IMR-90 (cell line): ENCODE data around the gene MBD3L4. TPM values are rescaled to one million over a fixed set of nuclear protein-coding genes. Genes with fewer than 3 reads are reported as not detected.

Experiments used
- ATAC-seq: fragments of 200-7000 bp; cut with Tn5 transposase; 2 replicates; pipeline ENCODE4 v1.9.1; 2020; ENCODE audit warnings: low read depth, mild to moderate bottlenecking, moderate library complexity
- BruUV-seq: library from RNA; stranded (reverse); fragments of 400-500 nt; replicated peaks from 2 replicates; lab custom pipeline; 2021; lab: Mats Ljungman, UMichigan
- CTCF ChIA-PET: fragments of 300-600 bp; formaldehyde crosslinking; extraction: SDS; loops from one replicate; lab custom pipeline; 2021; ENCODE audit warnings: antibody characterized with exemption; lab: Yijun Ruan, JAX
- POLR2A ChIA-PET: fragments of 300-600 bp; sonication (Branson Sonifier 250); formaldehyde crosslinking; loops from one replicate; lab custom pipeline; 2022; ENCODE audit warnings: antibody characterized with exemption; ENCODE audit not compliant: unreplicated experiment; lab: Charles Lee
- DNase-seq: peaks from one replicate; pipeline ENCODE4 v3.0.0; 2013
- H2AFZ ChIP-seq: replicated peaks from 2 replicates; pipeline ENCODE3; 2013; ENCODE audit warnings: low read length, mild to moderate bottlenecking; ENCODE audit not compliant: poor library complexity
- H2AK5ac ChIP-seq: 2 replicates; pipeline ENCODE4 v1.6.1; 2013; ENCODE audit warnings: low read depth, low read length, inconsistent platforms
- H2AK9ac ChIP-seq: replicated peaks from 2 replicates; pipeline ENCODE3; 2013; ENCODE audit warnings: mild to moderate bottlenecking, low read depth, low read length, moderate library complexity; ENCODE audit not compliant: poor library complexity
- H2BK120ac ChIP-seq: 2 replicates; pipeline ENCODE4 v1.6.1; 2013; ENCODE audit warnings: low read depth, low read length, inconsistent platforms
- H2BK15ac ChIP-seq: 3 replicates; pipeline ENCODE4 v1.6.1; 2013; ENCODE audit warnings: low read depth, low read length, inconsistent platforms
- H2BK20ac ChIP-seq: 2 replicates; pipeline ENCODE4 v1.6.1; 2013; ENCODE audit warnings: low read depth, mild to moderate bottlenecking, inconsistent platforms, low read length, moderate library complexity
- H2BK5ac ChIP-seq: 2 replicates; pipeline ENCODE4 v1.6.1; 2013; ENCODE audit warnings: mild to moderate bottlenecking, low read depth, low read length, inconsistent platforms; ENCODE audit not compliant: poor library complexity, severe bottlenecking
- H3K14ac ChIP-seq: replicated peaks from 2 replicates; pipeline ENCODE4 v1.6.1; 2013; ENCODE audit warnings: low read depth, low read length, inconsistent platforms
- H3K18ac ChIP-seq: 2 replicates; pipeline ENCODE4 v1.6.1; 2013; ENCODE audit warnings: low read depth, low read length, control low read depth
- H3K23ac ChIP-seq: 2 replicates; pipeline ENCODE4 v1.6.1; 2013; ENCODE audit warnings: low read depth, low read length, inconsistent platforms
- H3K27ac ChIP-seq: 2 replicates; pipeline ENCODE4 v1.5.1; 2013; ENCODE audit warnings: mild to moderate bottlenecking, control low read depth, low read length; ENCODE audit not compliant: insufficient read depth
- H3K27me3 ChIP-seq: 2 replicates; pipeline ENCODE4 v1.6.1; 2013; ENCODE audit warnings: low read length; ENCODE audit not compliant: control insufficient read depth, insufficient read depth
- H3K36me3 ChIP-seq: 2 replicates; pipeline ENCODE4 v1.6.1; 2013; ENCODE audit warnings: low read length, mixed read lengths; ENCODE audit not compliant: control insufficient read depth, insufficient read depth
- H3K4ac ChIP-seq: 2 replicates; pipeline ENCODE4 v1.6.1; 2013; ENCODE audit warnings: low read depth, low read length, inconsistent platforms
- H3K4me1 ChIP-seq: 2 replicates; pipeline ENCODE4 v1.6.1; 2013; ENCODE audit warnings: low read length, mixed read lengths; ENCODE audit not compliant: control insufficient read depth, insufficient read depth
- H3K4me2 ChIP-seq: 2 replicates; pipeline ENCODE4 v1.6.1; 2013; ENCODE audit warnings: low read depth, mild to moderate bottlenecking, control low read depth, low read length, moderate library complexity
- H3K4me3 ChIP-seq: 2 replicates; pipeline ENCODE4 v1.5.1; 2013; ENCODE audit warnings: low read depth, mild to moderate bottlenecking, control low read depth, low read length, moderate library complexity; ENCODE audit not compliant: insufficient read depth
- H3K56ac ChIP-seq: 2 replicates; pipeline ENCODE4 v1.6.1; 2013; ENCODE audit warnings: low read length, inconsistent platforms; ENCODE audit not compliant: insufficient read depth; ENCODE audit errors: extremely low read depth
- H3K79me1 ChIP-seq, 2 experiments: 2 replicates each; pipeline ENCODE4 v1.6.1; 2013; ENCODE audit warnings: low read length in 2 of 2, inconsistent platforms in 1 of 2, low read depth in 1 of 2
- H3K9ac ChIP-seq: 2 replicates; pipeline ENCODE4 v1.6.1; 2013; ENCODE audit warnings: low read depth, low read length, control low read depth
- H3K9me1 ChIP-seq: 2 replicates; pipeline ENCODE4 v1.6.1; 2013; ENCODE audit warnings: low read length, inconsistent platforms; ENCODE audit not compliant: insufficient read depth
- H3K9me3 ChIP-seq: 2 replicates; pipeline ENCODE4 v1.6.1; 2013; ENCODE audit warnings: low read length; ENCODE audit not compliant: control insufficient read depth, insufficient read depth
- H4K20me1 ChIP-seq: 2 replicates; pipeline ENCODE4 v1.6.1; 2013; ENCODE audit warnings: low read length, inconsistent platforms; ENCODE audit not compliant: insufficient read depth
- H4K5ac ChIP-seq: 2 replicates; pipeline ENCODE4 v1.6.1; 2013; ENCODE audit warnings: mild to moderate bottlenecking, low read depth, low read length, control low read depth
- H4K8ac ChIP-seq, 2 experiments: 2 replicates each; pipeline ENCODE4 v1.6.1; 2013; ENCODE audit warnings: low read depth in 2 of 2, low read length in 2 of 2, control low read depth in 1 of 2, inconsistent platforms in 1 of 2
- H4K91ac ChIP-seq: 2 replicates; pipeline ENCODE4 v1.6.1; 2013; ENCODE audit warnings: low read depth, low read length, inconsistent platforms; ENCODE audit not compliant: insufficient read depth
- BHLHE40 ChIP-seq: fragments of 150-350 bp; IDR thresholded peaks from 2 replicates; pipeline ENCODE4 v1.6.1; 2016; ENCODE audit warnings: mild to moderate bottlenecking, low read depth, low read length
- CEBPB ChIP-seq: IDR thresholded peaks from 2 replicates; pipeline ENCODE4 v1.6.1; 2012; ENCODE audit warnings: low read depth, low read length, improper control_type of control experiment
- CHD1 ChIP-seq: IDR thresholded peaks from 2 replicates; pipeline ENCODE4 v1.6.1; 2012; ENCODE audit warnings: low read depth, low read length, improper control_type of control experiment
- CTCF ChIP-seq: conservative IDR thresholded peaks from 2 replicates; pipeline ENCODE4 v1.5.1; 2012; ENCODE audit warnings: mild to moderate bottlenecking, low read depth, low read length, improper control_type of control experiment
- ELK1 ChIP-seq: fragments of 150-350 bp; IDR thresholded peaks from 2 replicates; pipeline ENCODE4 v1.6.1; 2016; ENCODE audit warnings: low read depth, mild to moderate bottlenecking, low read length, moderate library complexity, borderline replicate concordance
- FOS ChIP-seq: fragments of 150-350 bp; IDR thresholded peaks from 2 replicates; pipeline ENCODE4 v1.6.1; 2016; ENCODE audit warnings: low read depth, low read length
- MAFK ChIP-seq: IDR thresholded peaks from 2 replicates; pipeline ENCODE4 v1.6.1; 2012; ENCODE audit warnings: low read depth, low read length, improper control_type of control experiment
- MAZ ChIP-seq: IDR thresholded peaks from 2 replicates; pipeline ENCODE4 v1.6.1; 2012; ENCODE audit warnings: low read depth, mild to moderate bottlenecking, low read length, improper control_type of control experiment, moderate library complexity, borderline replicate concordance
- MXI1 ChIP-seq: IDR thresholded peaks from 2 replicates; pipeline ENCODE4 v1.6.1; 2012; ENCODE audit warnings: low read depth, mild to moderate bottlenecking, low read length, moderate library complexity, borderline replicate concordance
- NFE2L2 ChIP-seq: fragments of 150-350 bp; IDR thresholded peaks from 2 replicates; pipeline ENCODE4 v1.6.1; 2016; ENCODE audit warnings: low read depth, mild to moderate bottlenecking, low read length
- POLR2A ChIP-seq: IDR thresholded peaks from 2 replicates; pipeline ENCODE4 v1.6.1; 2012; ENCODE audit warnings: mild to moderate bottlenecking, low read depth, low read length
- RAD21 ChIP-seq: IDR thresholded peaks from 2 replicates; pipeline ENCODE4 v1.6.1; 2012; ENCODE audit warnings: low read length, improper control_type of control experiment
- RCOR1 ChIP-seq: IDR thresholded peaks from 2 replicates; pipeline ENCODE4 v1.6.1; 2012; ENCODE audit warnings: mild to moderate bottlenecking, low read length, improper control_type of control experiment; ENCODE audit not compliant: insufficient replicate concordance
- RFX5 ChIP-seq: IDR thresholded peaks from 2 replicates; pipeline ENCODE4 v1.8.0; 2012; ENCODE audit warnings: low read depth, mild to moderate bottlenecking, low read length, moderate library complexity
- SMC3 ChIP-seq: fragments of 150-350 bp; IDR thresholded peaks from 2 replicates; pipeline ENCODE4 v1.6.1; 2016; ENCODE audit warnings: low read depth, mild to moderate bottlenecking, antibody characterized with exemption, low read length, moderate library complexity
- WGBS, 2 experiments: methylation state at CpG; one replicate each; pipeline versions ENCODE4 v1.1.5 to v1.1.7; 2013; ENCODE audit warnings: missing lambda C conversion rate in 2 of 2; ENCODE audit not compliant: insufficient read length in 1 of 2; ENCODE audit errors: extremely low coverage in 2 of 2; 5-methylcytosine and 5-hydroxymethylcytosine counted together
- dilution Hi-C: fragments of 300-500 bp; cut with HindIII; formaldehyde crosslinking; loops from one replicate; pipeline ENCODE4 v1.14.3; 2018; ENCODE audit warnings: low sequenced_read_pairs; ENCODE audit not compliant: unreplicated experiment
- in situ Hi-C: fragments of 300-500 bp; cut with MboI; formaldehyde crosslinking; loops from 3 replicates; pipeline ENCODE4 v1.14.3; 2019; ENCODE audit warnings: low sequenced_read_pairs, inconsistent platforms, mixed read lengths
- intact Hi-C: fragments of 100-400 bp; cut with micrococcal nuclease; formaldehyde crosslinking; loops from 2 replicates; pipeline ENCODE4 v1.10.0; 2022
- polyA plus RNA-seq, 3 experiments: library from polyadenylated mRNA; depleted of rRNA; stranded (reverse); fragments of >200 nt; gene quantifications; 2 replicates each; pipeline ENCODE4 v1.2.3, GENCODE V29; 2012; ENCODE audit warnings: low replicate concordance in 1 of 3
- total RNA-seq: library from RNA; depleted of rRNA; stranded (reverse); fragments of >200 nt; gene quantifications from 2 replicates; pipeline ENCODE4 v1.2.3, GENCODE V29; 2012
- TF ChIP-seq, protein P1 (sequence below): fragments of 150-350 bp; IDR thresholded peaks from 2 replicates; pipeline ENCODE4 v1.6.1; 2017; ENCODE audit warnings: mild to moderate bottlenecking, antibody characterized with exemption, low read length, low read depth

The MBD3L4 gene
- total and polyA plus RNA-seq, 2 of the 4 experiments (the other 2 are of a cell fraction), result not detected

DNA sequence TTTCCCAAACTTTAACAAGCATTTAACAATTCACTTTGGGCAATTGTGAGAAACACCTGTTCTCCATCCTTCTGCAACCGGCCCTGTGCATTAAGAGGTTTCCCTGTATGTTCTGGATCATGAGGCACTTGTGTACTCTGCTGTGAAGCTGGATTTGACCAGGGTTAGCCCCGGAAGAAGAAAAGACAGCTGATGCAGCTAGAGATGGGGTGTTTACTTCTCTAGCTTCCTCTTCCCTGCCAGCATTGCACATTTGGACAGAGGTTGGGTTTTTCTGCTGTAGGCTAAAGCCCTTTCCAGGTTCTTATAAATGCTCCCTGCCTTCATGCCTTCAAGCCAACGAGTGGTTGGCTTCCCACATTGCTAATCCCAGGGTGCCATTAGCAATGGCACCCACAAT is 39.6 kb downstream of the MBD3L4 start:
- Histone ChIP-seq H3K4ac (no peak overlapping the region), H4K8ac (no peak overlapping the region), H2BK120ac (no peak overlapping the region), H2BK15ac (no peak overlapping the region), H3K9ac (no peak overlapping the region), H2AK5ac (no peak overlapping the region), H3K56ac (no peak overlapping the region), H3K18ac (no peak overlapping the region), H3K27ac (no peak overlapping the region), H3K4me3 (no peak overlapping the region), H3K27me3 (no peaks in the 10 kb centered on the region), H4K5ac (no peak overlapping the region), H3K79me1 (no peaks in the 10 kb centered on the region), H4K91ac (no peak overlapping the region), H3K36me3 (no peaks in the 10 kb centered on the region), H4K20me1 (no peaks in the 10 kb centered on the region), H3K23ac (no peak overlapping the region), H2BK5ac (no peak overlapping the region), H2AK9ac (no peak overlapping the region), H3K9me1 (no peaks in the 10 kb centered on the region), H3K9me3 (peaks cover 16% of the 10 kb centered on the region), H2BK20ac (no peak overlapping the region), H3K4me2 (no peak overlapping the region), H2AFZ (no peak overlapping the region), H3K4me1 (no peaks in the 10 kb centered on the region), H3K14ac (no peak overlapping the region)
- TF ChIP-seq ELK1, result no peak
- TF ChIP-seq, protein P1, sequence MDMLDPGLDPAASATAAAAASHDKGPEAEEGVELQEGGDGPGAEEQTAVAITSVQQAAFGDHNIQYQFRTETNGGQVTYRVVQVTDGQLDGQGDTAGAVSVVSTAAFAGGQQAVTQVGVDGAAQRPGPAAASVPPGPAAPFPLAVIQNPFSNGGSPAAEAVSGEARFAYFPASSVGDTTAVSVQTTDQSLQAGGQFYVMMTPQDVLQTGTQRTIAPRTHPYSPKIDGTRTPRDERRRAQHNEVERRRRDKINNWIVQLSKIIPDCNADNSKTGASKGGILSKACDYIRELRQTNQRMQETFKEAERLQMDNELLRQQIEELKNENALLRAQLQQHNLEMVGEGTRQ, result no peak
- TF ChIP-seq RCOR1, result no peak
- TF ChIP-seq RFX5, result no peak
- TF ChIP-seq BHLHE40, result no peak
- TF ChIP-seq POLR2A, result no peak
- TF ChIP-seq FOS, result no peak
- TF ChIP-seq NFE2L2, result no peak
- TF ChIP-seq CHD1, result no peak
- TF ChIP-seq RAD21, result no peak
- no peak for TF ChIP-seq SMC3
- TF ChIP-seq MAZ, result no peak
- TF ChIP-seq MXI1, result no peak
- TF ChIP-seq MAFK, result no peak
- no peak for TF ChIP-seq CEBPB
- no peak for TF ChIP-seq CTCF
- in situ Hi-C loops (no loop called here), intact Hi-C loops (no loop called here), dilution Hi-C loops (no loop called here)
- ChIA-PET CTCF (no interaction called here), POLR2A (no interaction called here)
- DNase-seq (no peak), ATAC-seq (no peak)
- no TSS peak for BruUV-seq
- WGBS, 2 experiments, result 0% methylated on average over 1 of the region's 3 CpGs; no CpG with 5 or more reads in 1 of the 2 experiments
